H1 (cell line): ENCODE results near the gene PPRC1. TPM values are rescaled to one million over a fixed set of nuclear protein-coding genes. Genes with fewer than 3 reads are reported as not detected.

Source experiments
- CTCF ChIA-PET: fragments of 300-600 bp; sonication (Branson Sonifier 250); formaldehyde crosslinking; loops from one replicate; lab custom pipeline; 2021; ENCODE audit not compliant: partially characterized antibody; lab: Charles Lee
- POLR2A ChIA-PET: fragments of 300-600 bp; sonication (Branson Sonifier 250); formaldehyde crosslinking; loops from one replicate; lab custom pipeline; 2021; ENCODE audit warnings: inconsistent platforms; ENCODE audit not compliant: partially characterized antibody; lab: Charles Lee
- DNase-seq, 2 experiments: peaks; one replicate each; pipeline versions ENCODE4 v3.0.0 to v3.0.0-alpha.2; 2010 to 2022; ENCODE audit warnings: low spot score in 2 of 2, low read depth in 1 of 2, mixed read lengths in 1 of 2
- FAIRE-seq: peaks from 2 replicates; lab custom pipeline; 2011; peaks lifted over from hg19 to GRCh38; lab: Jason Lieb, UNC
- H2AFZ ChIP-seq: 2 replicates; pipeline ENCODE4 v1.8.1; 2012; ENCODE audit warnings: low read length, inconsistent platforms
- H2AK5ac ChIP-seq: 2 replicates; pipeline ENCODE4 v1.6.1; 2013; ENCODE audit warnings: low read depth, low read length
- H2BK120ac ChIP-seq: replicated peaks from 2 replicates; pipeline ENCODE3; 2013; ENCODE audit warnings: low read depth, low read length, inconsistent platforms
- H2BK12ac ChIP-seq: 2 replicates; pipeline ENCODE4 v1.6.1; 2013; ENCODE audit warnings: low read depth, low read length
- H2BK15ac ChIP-seq: 2 replicates; pipeline ENCODE4 v1.6.1; 2013; ENCODE audit warnings: low read length
- H2BK20ac ChIP-seq: 2 replicates; pipeline ENCODE4 v1.6.1; 2013; ENCODE audit warnings: low read length
- H2BK5ac ChIP-seq: 2 replicates; pipeline ENCODE4 v1.6.1; 2013; ENCODE audit warnings: low read depth, low read length
- H3K14ac ChIP-seq: 2 replicates; pipeline ENCODE4 v1.6.1; 2013; ENCODE audit warnings: inconsistent platforms; ENCODE audit not compliant: insufficient read length
- H3K18ac ChIP-seq: 2 replicates; pipeline ENCODE4 v1.6.1; 2013; ENCODE audit warnings: low read length; ENCODE audit errors: extremely low read depth
- H3K23ac ChIP-seq: 2 replicates; pipeline ENCODE4 v1.6.1; 2013; ENCODE audit warnings: inconsistent platforms; ENCODE audit not compliant: insufficient read length
- H3K23me2 ChIP-seq: 2 replicates; pipeline ENCODE4 v1.6.1; 2013; ENCODE audit warnings: low read depth, low read length
- H3K27ac ChIP-seq: 2 replicates; pipeline ENCODE4 v1.6.1; 2011; ENCODE audit warnings: low read depth, low read length, inconsistent platforms
- H3K27me3 ChIP-seq, 4 experiments: replicated peaks in 1 of 4; 1 replicate in 1 of 4; 2 replicates in 3 of 4; pipeline versions ENCODE4 v1.6.1 to v1.8.1; 2011 to 2013; ENCODE audit warnings: low read length in 3 of 4, mild to moderate bottlenecking in 3 of 4, inconsistent platforms in 2 of 4, mixed read lengths in 2 of 4, moderate library complexity in 1 of 4; ENCODE audit not compliant: control insufficient read depth in 3 of 4, insufficient read depth in 3 of 4; ENCODE audit errors: extremely low read depth in 1 of 4
- H3K36me3 ChIP-seq, 4 experiments: 2 replicates each; pipeline versions ENCODE4 v1.6.1 to v1.8.1; 2011 to 2013; ENCODE audit warnings: mild to moderate bottlenecking in 4 of 4, low read length in 3 of 4, moderate library complexity in 2 of 4, control low read depth in 1 of 4, inconsistent platforms in 1 of 4; ENCODE audit not compliant: insufficient read depth in 4 of 4, control insufficient read depth in 2 of 4
- H3K4ac ChIP-seq: replicated peaks from 2 replicates; pipeline ENCODE3; 2013; ENCODE audit warnings: low read length, low read depth, mixed read lengths, inconsistent platforms; ENCODE audit not compliant: insufficient read length
- H3K4me1 ChIP-seq, 4 experiments: replicated peaks in 1 of 4; 1 replicate in 1 of 4; 2 replicates in 3 of 4; pipeline versions ENCODE4 v1.6.1 to v1.8.1; 2011 to 2013; ENCODE audit warnings: low read length in 3 of 4, inconsistent platforms in 2 of 4, mixed read lengths in 1 of 4; ENCODE audit not compliant: insufficient read depth in 4 of 4, control insufficient read depth in 3 of 4
- H3K4me2 ChIP-seq, 2 experiments: 2 replicates each; pipeline versions ENCODE4 v1.6.1 to v1.8.1; 2011 to 2013; ENCODE audit warnings: low read depth in 2 of 2, low read length in 2 of 2, control low read depth in 1 of 2, inconsistent platforms in 1 of 2, mild to moderate bottlenecking in 1 of 2; ENCODE audit not compliant: insufficient read depth in 1 of 2
- H3K4me3 ChIP-seq, 4 experiments: fragments of 200-600, 300-600 bp in 1 of 4; sonication (generic), shearing (Covaris generic), sonication (Bioruptor Twin) in 1 of 4; 2 replicates each; pipeline versions ENCODE4 v1.5.1 to v1.8.1; 2011 to 2016; ENCODE audit warnings: low read length in 4 of 4, low read depth in 3 of 4, control low read depth in 2 of 4, inconsistent platforms in 2 of 4, mild to moderate bottlenecking in 2 of 4, mixed read lengths in 1 of 4, moderate library complexity in 1 of 4; ENCODE audit not compliant: insufficient read depth in 2 of 4; ENCODE audit errors: extremely low read depth in 1 of 4
- H3K56ac ChIP-seq: replicated peaks from 2 replicates; pipeline ENCODE3; 2013; ENCODE audit warnings: low read depth, mild to moderate bottlenecking, mixed read lengths, low read length, inconsistent platforms; ENCODE audit not compliant: insufficient read length
- H3K79me1 ChIP-seq: 2 replicates; pipeline ENCODE4 v1.6.1; 2013; ENCODE audit warnings: low read depth, low read length, control low read depth
- H3K79me2 ChIP-seq, 2 experiments: 2 replicates each; pipeline versions ENCODE4 v1.6.1 to v1.8.1; 2012 to 2013; ENCODE audit warnings: low read length in 2 of 2, mild to moderate bottlenecking in 2 of 2, inconsistent platforms in 1 of 2; ENCODE audit not compliant: insufficient read depth in 2 of 2, control insufficient read depth in 1 of 2
- H3K9ac ChIP-seq, 4 experiments: replicated peaks in 1 of 4; 1 replicate in 1 of 4; 2 replicates in 3 of 4; pipeline versions ENCODE4 v1.6.1 to v1.8.1; 2011 to 2013; ENCODE audit warnings: low read depth in 3 of 4, low read length in 3 of 4, control low read depth in 2 of 4, mild to moderate bottlenecking in 2 of 4, moderate library complexity in 2 of 4, inconsistent platforms in 1 of 4; ENCODE audit errors: extremely low read depth in 1 of 4
- H3K9me3 ChIP-seq, 2 experiments: 2 replicates each; pipeline versions ENCODE4 v1.6.1 to v1.8.1; 2012 to 2013; ENCODE audit warnings: mild to moderate bottlenecking in 2 of 2, moderate library complexity in 2 of 2, control low read depth in 1 of 2, inconsistent platforms in 1 of 2, low read depth in 1 of 2, low read length in 1 of 2, mixed read lengths in 1 of 2; ENCODE audit not compliant: insufficient read depth in 2 of 2
- H4K20me1 ChIP-seq, 2 experiments: replicated peaks in 1 of 2; 2 replicates each; pipeline versions ENCODE3 to v1.8.1; 2011 to 2013; ENCODE audit warnings: inconsistent platforms in 2 of 2, low read length in 2 of 2, mild to moderate bottlenecking in 1 of 2; ENCODE audit not compliant: insufficient read depth in 2 of 2, control insufficient read depth in 1 of 2
- H4K5ac ChIP-seq: 2 replicates; pipeline ENCODE4 v1.6.1; 2013; ENCODE audit warnings: low read length, low read depth, mixed read lengths, inconsistent platforms; ENCODE audit not compliant: insufficient read length
- H4K8ac ChIP-seq: 2 replicates; pipeline ENCODE4 v1.8.0; 2013; ENCODE audit warnings: mild to moderate bottlenecking, moderate library complexity, low read length, inconsistent platforms; ENCODE audit not compliant: insufficient read depth; ENCODE audit errors: extremely low read depth
- H4K91ac ChIP-seq: replicated peaks from 2 replicates; pipeline ENCODE3; 2013; ENCODE audit warnings: low read length, mixed read lengths, inconsistent platforms; ENCODE audit not compliant: insufficient read length
- CHD1 ChIP-seq: IDR thresholded peaks from 2 replicates; pipeline ENCODE4 v1.6.1; 2012; ENCODE audit warnings: low read depth, low read length, improper control_type of control experiment
- CTCF ChIP-seq, 3 experiments: IDR thresholded peaks; 1 replicate in 2 of 3; 2 replicates in 1 of 3; pipeline versions ENCODE4 v1.5.1 to v1.6.1; 2011; ENCODE audit warnings: low read length in 3 of 3, mild to moderate bottlenecking in 3 of 3, inconsistent platforms in 2 of 3, low read depth in 1 of 3, moderate library complexity in 1 of 3; ENCODE audit not compliant: insufficient read depth in 1 of 3; ENCODE audit errors: control extremely low read depth in 1 of 3
- NRF1 ChIP-seq: IDR thresholded peaks from 2 replicates; pipeline ENCODE4 v1.6.1; 2011; ENCODE audit warnings: mild to moderate bottlenecking, low read depth, low read length, improper control_type of control experiment
- POLR2A ChIP-seq, 2 experiments: IDR thresholded peaks; 1 replicate in 1 of 2; 2 replicates in 1 of 2; pipeline ENCODE4 v1.6.1; 2011; ENCODE audit warnings: low read depth in 2 of 2, low read length in 2 of 2, mild to moderate bottlenecking in 2 of 2; ENCODE audit errors: control extremely low read depth in 1 of 2
- POU5F1 ChIP-seq: IDR thresholded peaks from 2 replicates; pipeline ENCODE4 v1.6.1; 2011; ENCODE audit warnings: low read depth, mild to moderate bottlenecking, low read length, moderate library complexity
- RBBP5 ChIP-seq: IDR thresholded peaks from 2 replicates; pipeline ENCODE4 v1.7.1; 2012; ENCODE audit warnings: low read depth, mild to moderate bottlenecking, inconsistent platforms, low read length, moderate library complexity, borderline replicate concordance
- TEAD4 ChIP-seq: IDR thresholded peaks from 2 replicates; pipeline ENCODE4 v1.6.1; 2012; ENCODE audit warnings: low read depth, low read length, inconsistent platforms, mixed read lengths
- WGBS, 2 experiments: shearing (Covaris generic) in 1 of 2; methylation state at CpG; one replicate each; pipeline versions ENCODE4 v1.1.6 to v1.1.7; 2013 to 2015; ENCODE audit warnings: low lambda C conversion rate in 2 of 2, mixed read lengths in 2 of 2, inconsistent platforms in 1 of 2, low coverage in 1 of 2, missing lambda C conversion rate in 1 of 2; ENCODE audit not compliant: insufficient replicate concordance in 2 of 2, insufficient coverage in 1 of 2, insufficient read length in 1 of 2; ENCODE audit errors: extremely low coverage in 1 of 2, missing lambda C conversion rate in 1 of 2; 5-methylcytosine and 5-hydroxymethylcytosine counted together
- polyA plus RNA-seq, 7 experiments: library from polyadenylated mRNA; depleted of rRNA in 3 of 7; stranded (reverse) in 5 of 7; unstranded in 2 of 7; fragments of >200 nt in 5 of 7; fragments of 200-250 nt in 2 of 7; gene quantifications; 1 replicate in 5 of 7; 2 replicates in 1 of 7; 4 replicates in 1 of 7; pipeline versions ENCODE4 v1.2.1 to v1.2.3, GENCODE V29; 2011 to 2013; ENCODE audit warnings: missing spikeins in 2 of 7, mixed read lengths in 2 of 7
- total RNA-seq: library from RNA; stranded (reverse); fragmentation: NEBNext Ultra II Directional; extraction: Animal tissue kit (Norgen Biotek cat#: 25700); gene quantifications from 2 replicates; pipeline ENCODE4 v1.2.1, GENCODE V29; 2021
- TF ChIP-seq, protein P1 (sequence below): IDR thresholded peaks from 2 replicates; pipeline ENCODE4 v1.6.1; 2012; ENCODE audit warnings: inconsistent platforms

PPRC1 gene
- total and polyA plus RNA-seq, 2 of the 8 experiments (the other 6 are each of a cell fraction or from before 2014, with no cell fraction given) = 46.5 to 88.4 TPM

DNA sequence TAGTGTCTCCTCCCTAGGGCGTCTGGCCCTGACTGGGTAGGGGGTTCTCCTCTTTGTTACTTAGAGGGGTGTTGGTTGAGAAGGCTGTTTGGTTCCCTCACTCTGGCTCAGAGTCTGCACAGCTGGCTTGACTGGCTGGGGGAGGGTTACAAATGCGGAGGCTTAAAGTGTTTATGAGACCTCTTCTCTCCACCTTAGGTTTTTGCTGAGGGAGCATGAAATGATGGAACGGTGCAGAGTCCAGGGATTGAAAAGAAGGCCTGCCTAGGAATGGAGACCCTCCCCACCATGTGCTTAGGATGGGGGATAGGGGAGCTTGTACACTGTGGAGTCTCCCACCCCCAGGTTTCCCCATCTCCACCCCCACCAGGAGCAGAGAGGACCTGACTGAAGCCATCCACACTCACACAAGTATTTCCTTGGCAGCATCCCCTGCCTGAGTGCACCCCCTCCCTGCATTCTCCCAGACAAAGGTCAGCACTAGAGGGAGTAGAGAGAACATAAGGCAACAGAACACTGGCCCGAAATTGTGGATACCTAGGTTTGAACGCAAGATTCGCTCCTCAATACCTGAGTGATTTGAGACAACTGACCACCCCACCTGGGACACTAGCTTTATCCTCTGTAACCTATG lies 11.0 kb upstream of the PPRC1 start:
- Histone ChIP-seq H2BK5ac (peak overlapping the region; percentile 94), H2AFZ (no peak overlapping the region), H3K4me2 (peak overlapping the region; percentile 65 to 94), H3K18ac (peak overlapping the region; percentile 72; the same call in 1 of the 2 replicates), H2BK15ac (0 out of 2 replicates have a peak overlapping the region, but pooled peaks have one; percentile 8), H3K9me3 (no peaks in the 10 kb centered on the region), H4K8ac (no peak overlapping the region), H3K56ac (peak overlapping the region; percentile 5), H3K79me2 (peaks cover 3 to 26% of the 10 kb centered on the region in 2 experiments), H4K20me1 (no peaks in the 10 kb centered on the region), H4K91ac (peak overlapping the region; percentile 89), H3K79me1 (peaks cover 3% of the 10 kb centered on the region; the same call in 1 of the 2 replicates), H3K23me2 (peaks cover 21% of the 10 kb centered on the region), H3K14ac (no peak overlapping the region), H2AK5ac (no peak overlapping the region), H3K4me1 (peaks cover 22 to 37% (median 26%) of the 10 kb centered on the region in 4 experiments), H3K4ac (peak overlapping the region; percentile 3), H2BK20ac (peak overlapping the region; percentile 64; the same call in 1 of the 2 replicates), H4K5ac (peak overlapping the region; percentile 81), H2BK12ac (peak overlapping the region; percentile 97), H2BK120ac (peak overlapping the region; percentile 73), H3K23ac (no peak overlapping the region), H3K27ac (peak overlapping the region; percentile 85; the same call in 1 of the 2 replicates), H3K4me3 (peak overlapping the region; percentile 80 to 93 (median 84)), H3K9ac (peak overlapping the region in 3 of 4 experiments; percentile 45 to 84 (median 75); a peak in 4 of 7 replicates), H3K36me3 (no peaks in the 10 kb centered on the region), H3K27me3 (no peaks in the 10 kb centered on the region)
- FAIRE-seq (peak; percentile 70), DNase-seq (peak in 1 of 2 experiments; percentile 57)
- CTCF ChIA-PET = interaction anchor here (0.7 to 4.5 kb wide), 8 partner anchors 10 to 47 kb away, joined by 3 to 28 read pairs (median 4); partner anchors contain the start of gene PPRC1
- 26% methylated on average over 6 of the region's 6 CpGs; no CpG with 5 or more reads in 1 of the 2 experiments for WGBS, 2 experiments
- POLR2A ChIA-PET = interaction anchor here (0.6 to 4.0 kb wide), 18 partner anchors 8 to 522 kb away, joined by 3 to 37 read pairs (median 4); partner anchors contain the start of genes NOLC1, OGA, PPRC1 and TRIM8
- TF ChIP-seq, protein P1, sequence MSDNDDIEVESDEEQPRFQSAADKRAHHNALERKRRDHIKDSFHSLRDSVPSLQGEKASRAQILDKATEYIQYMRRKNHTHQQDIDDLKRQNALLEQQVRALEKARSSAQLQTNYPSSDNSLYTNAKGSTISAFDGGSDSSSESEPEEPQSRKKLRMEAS = no peak
- peak; percentile 20 to 41 (median 29); a peak in 3 of 4 replicates for TF ChIP-seq CTCF (IDR thresholded peaks at IDR 0.05; ENCODE audit: control extremely low read depth in 1 of 3, insufficient read depth in 1 of 3, low read depth in 1 of 3, low read length in 3 of 3)
- peak; percentile 1 to 53 for TF ChIP-seq POLR2A (IDR thresholded peaks at IDR 0.05; ENCODE audit: control extremely low read depth in 1 of 2, low read depth in 2 of 2, low read length in 2 of 2)
- TF ChIP-seq NRF1 = no peak
- 0 out of 2 replicates have a peak, but pooled peaks have one; percentile 23 for TF ChIP-seq POU5F1
- peak; percentile 64 for TF ChIP-seq TEAD4
- 0 out of 2 replicates have a peak, but pooled peaks have one; percentile 25 for TF ChIP-seq CHD1
- TF ChIP-seq RBBP5 = 0 out of 2 replicates have a peak, but pooled peaks have one; percentile 32
